HG03095 (cell line): ENCODE results near the gene ERI3.
A peak's percentile ranks its signal among the peaks of the same experiment; 100 is the strongest.
"Not testable (repeated sequence)": the region's sequence is repeated elsewhere in the genome, so short reads cannot be mapped to it uniquely, and the experiment has no call there.

ENCODE experiments used
- ATAC-seq: cut with Tn5 transposase; IDR thresholded peaks from one replicate; pipeline ENCODE4 v1.9.1; 2021; ENCODE audit warnings: moderate library complexity; ENCODE audit not compliant: unreplicated experiment

Gene ERI3

GRCh38 chr1:44217809-44218410 lies 137.1 kb downstream of the ERI3 start:
- no peak for ATAC-seq

GRCh38 chr1:44213222-44214112 lies 141.6 kb downstream of the ERI3 start, which contains the start of gene DMAP1:
Gene DMAP1 (plus strand): TSS chr1:44213471. CDS start chr1:44213754, 283 bp downstream.
- ATAC-seq = peak; percentile 55

- ATAC-seq = no peak
Observed at GRCh38 chr1:44212355-44213221, 142.5 kb downstream of the ERI3 start.

- no peak for ATAC-seq
Observed at GRCh38 chr1:44210595-44210994, 144.5 kb downstream of the ERI3 start.

- no peak for ATAC-seq
Observed at GRCh38 chr1:44208226-44208625, 146.8 kb downstream of the ERI3 start.

GRCh38 chr1:44206545-44206944 lies 148.5 kb downstream of the ERI3 start:
- not testable (repeated sequence) for ATAC-seq

- no peak for ATAC-seq
Observed at GRCh38 chr1:44200336-44200735, 154.7 kb downstream of the ERI3 start.

- ATAC-seq = no peak
Observed at GRCh38 chr1:44174630-44175029, 180.4 kb downstream of the ERI3 start.
